GM18519 (cell line): Measurements from ENCODE around the gene SDHAF1.
"Not testable (repeated sequence)": the region's sequence is repeated elsewhere in the genome, so short reads cannot be mapped to it uniquely, and the experiment has no call there.

Experiments used
- ATAC-seq: cut with Tn5 transposase; IDR thresholded peaks from one replicate; pipeline ENCODE4 v1.9.1; 2021; ENCODE audit warnings: mild to moderate bottlenecking, moderate library complexity; ENCODE audit not compliant: unreplicated experiment, low FRiP score

SDHAF1 gene, protein sequence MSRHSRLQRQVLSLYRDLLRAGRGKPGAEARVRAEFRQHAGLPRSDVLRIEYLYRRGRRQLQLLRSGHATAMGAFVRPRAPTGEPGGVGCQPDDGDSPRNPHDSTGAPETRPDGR

DNA sequence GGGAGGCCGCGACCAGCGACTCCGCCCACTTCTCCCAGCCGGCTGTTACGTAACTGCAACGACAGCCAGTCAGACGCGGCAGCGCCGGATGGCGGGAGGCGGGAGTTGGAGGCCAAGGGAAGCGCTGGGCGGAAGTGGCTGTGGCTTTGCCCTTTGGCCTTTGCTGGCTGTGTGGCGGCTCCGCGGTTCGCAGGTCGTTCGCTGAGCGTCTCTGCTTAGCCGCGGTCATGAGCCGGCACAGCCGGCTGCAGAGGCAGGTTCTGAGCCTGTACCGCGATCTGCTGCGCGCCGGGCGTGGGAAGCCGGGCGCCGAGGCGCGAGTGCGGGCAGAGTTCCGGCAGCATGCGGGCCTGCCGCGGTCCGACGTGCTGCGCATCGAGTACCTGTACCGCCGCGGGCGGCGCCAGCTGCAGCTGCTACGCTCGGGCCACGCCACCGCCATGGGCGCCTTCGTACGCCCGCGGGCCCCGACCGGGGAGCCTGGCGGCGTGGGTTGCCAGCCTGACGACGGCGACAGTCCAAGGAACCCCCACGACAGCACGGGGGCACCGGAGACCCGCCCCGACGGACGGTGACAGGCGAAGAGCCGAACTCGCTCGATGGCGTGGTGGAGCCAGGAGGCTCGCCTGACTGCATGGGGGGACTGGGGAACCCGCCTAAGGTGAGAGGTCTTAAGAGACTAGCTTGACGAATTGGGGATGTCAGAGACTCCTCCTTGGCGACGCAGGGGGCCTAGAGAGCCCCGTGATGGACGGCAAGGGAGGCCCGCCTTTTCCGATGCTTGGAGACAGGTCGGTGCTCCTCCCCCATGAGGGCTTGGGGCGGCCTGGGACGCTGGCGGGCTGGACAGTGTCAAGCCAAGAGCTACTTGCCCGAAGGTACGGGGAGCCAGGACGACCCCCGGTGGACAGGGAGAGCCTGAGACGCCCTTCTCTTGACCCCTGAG lies at the start of gene SDHAF1:
TSS of gene SDHAF1 (plus strand) at position 141 of the 946 bp plus-strand sequence. CDS start at position 228, 87 bp downstream.
- ATAC-seq: peak; percentile 70

DNA sequence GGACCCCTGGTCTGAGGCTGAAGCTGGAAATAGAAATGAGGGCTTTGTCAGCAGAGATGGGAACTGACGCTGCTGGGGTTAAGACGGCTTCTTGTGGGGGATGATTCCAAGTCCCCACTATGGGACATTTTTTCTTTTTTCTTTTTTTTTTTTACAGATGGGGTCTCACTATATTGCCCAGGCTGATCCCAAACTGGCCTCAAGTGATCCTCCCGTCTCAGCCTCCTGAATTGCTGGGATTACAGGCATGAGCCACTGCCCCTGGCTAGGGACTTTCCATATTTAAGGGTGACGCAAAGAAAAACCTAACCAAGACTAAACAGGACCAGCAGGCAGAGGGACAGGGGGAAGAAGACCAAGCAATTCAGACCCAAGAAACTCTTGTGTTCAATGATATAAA lies 48.8 kb upstream of the SDHAF1 start:
- no peak for ATAC-seq

DNA sequence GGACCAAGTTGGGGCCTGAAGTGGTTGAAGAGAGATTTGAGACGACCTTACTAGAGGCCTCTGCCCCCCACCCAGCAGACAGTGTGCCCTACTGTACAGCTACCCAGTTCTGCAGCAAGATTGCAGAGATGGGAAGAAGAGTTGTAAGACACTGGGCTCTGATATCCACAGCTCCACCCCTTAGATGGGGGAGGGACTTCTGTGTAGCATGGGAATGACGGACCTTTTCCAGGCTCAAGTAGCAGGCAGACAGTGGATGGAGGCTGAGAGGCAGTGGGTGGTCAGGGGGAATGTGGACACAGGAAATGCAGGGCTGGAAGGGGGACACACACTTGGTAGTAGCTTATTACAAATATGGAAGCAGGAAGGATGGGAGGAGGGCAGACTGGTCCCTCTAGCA lies 45.9 kb upstream of the SDHAF1 start:
- ATAC-seq: no peak

DNA sequence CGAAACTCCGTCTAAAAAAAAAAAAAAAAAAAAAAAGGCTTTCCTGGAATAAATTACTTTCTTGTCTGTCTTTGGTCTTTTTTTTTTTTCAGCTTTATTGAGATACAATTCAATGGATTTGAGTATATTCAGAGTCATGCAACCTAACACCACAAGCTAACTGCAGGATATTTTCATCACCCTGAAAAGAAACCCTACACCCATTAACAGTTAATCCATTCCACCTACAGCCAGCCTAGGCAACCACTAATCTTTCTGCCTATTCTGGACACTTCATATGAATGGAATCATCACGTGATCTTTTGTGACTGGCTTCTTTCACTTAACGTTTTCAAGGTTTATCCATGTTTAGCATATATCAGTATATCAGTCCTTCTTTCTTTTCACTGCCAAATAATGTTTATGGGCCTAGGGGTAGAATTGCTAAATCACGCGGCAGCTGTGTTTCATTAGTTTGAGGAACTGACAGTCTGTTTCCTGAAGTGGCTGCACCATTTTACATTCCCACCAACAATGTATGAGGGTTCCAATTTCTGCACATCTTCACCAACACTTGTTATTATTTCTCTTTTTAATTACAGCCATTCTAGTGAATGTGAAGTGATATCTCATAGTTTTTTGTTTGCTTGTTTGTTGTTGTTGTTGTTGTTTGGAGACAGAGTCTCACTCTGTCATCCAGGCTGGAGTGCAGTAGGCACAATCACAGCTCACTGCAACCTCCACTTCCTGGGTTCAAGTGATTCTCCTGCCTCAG lies 38.9 kb upstream of the SDHAF1 start:
- ATAC-seq: no peak

DNA sequence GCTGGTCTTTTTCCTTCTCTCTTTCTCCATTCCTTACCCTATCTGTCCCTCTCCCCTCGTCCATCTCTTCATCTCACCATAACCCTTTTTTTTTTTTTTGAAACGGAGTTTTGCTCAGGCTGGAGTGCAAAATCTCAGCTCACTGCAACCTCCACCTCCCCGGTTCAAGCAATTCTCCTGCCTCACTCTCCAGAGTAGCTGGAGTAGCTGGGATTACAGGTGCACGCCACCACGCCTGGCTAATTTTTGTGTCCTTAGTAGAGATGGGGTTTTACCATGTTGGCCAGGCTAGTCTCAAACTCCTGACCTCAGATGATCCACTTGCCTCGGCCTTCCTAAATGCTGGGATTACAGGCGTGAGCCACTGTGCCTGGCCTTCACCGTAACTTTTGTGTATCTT lies 37.6 kb upstream of the SDHAF1 start:
- ATAC-seq: not testable (repeated sequence)

DNA sequence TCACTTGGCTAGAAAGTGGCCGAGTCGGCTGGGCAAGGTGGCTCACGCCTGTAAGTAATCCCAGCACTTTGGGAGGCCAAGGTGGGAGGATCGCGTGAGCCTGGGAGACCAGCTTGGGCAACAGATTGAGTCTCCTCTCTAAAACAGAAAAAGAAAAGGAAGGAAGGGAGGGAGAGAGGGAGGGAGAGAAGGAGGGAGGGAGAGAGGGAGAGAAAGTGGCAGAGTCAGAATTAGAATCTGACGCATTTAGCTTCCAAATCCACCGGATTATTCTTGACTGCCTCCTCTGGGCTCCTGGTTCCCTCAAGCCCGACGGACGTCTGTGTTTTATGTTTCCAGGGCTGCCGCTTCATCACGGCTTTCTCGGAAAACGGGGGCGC lies 36.3 kb upstream of the SDHAF1 start:
- ATAC-seq: no peak

DNA sequence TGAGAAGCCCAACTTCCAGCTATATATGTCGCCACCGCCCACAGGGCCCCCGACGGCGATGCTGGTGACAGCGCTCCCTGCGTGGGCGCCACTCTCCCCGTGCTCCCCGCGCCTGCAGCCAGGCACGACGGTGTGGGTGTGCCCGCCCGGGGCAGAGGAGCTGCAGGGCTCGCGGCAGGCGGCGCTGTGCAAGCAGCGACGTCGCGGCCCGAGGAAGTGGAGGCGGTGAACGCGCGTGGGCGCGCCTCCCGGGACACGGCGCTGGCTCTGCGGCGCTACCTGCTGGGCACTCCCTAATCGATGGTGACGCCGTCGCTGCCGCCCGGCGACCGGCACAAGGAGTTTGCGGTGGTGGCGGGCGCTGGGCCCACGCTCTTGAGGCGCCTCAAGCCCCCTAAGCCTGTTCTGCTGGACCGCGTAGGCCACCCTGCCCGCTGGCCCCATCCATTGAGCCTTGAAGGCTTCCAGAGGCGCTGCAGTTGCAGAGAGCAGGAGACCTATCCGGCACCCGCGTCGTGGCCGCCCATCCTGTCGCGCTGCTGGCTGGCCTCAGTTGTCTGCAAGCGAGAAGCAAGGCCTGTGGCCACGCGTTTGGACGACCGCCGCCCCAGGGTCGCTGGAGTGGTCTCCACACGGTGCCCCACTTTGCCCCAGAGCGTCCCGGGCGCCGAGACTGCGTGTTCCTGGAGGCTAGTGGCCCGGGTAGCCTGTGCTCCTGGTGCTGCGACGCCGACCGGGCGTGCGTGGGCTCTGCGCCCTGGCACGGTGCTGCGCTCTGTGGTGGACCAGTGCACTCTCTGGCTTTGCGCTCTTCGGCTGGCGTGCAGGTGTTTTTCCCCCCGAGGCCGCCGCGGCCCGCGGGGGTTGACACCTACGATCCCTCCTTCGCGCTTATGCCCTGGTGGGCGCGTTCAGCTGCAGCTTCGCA lies 35.7 kb upstream of the SDHAF1 start:
- ATAC-seq: no peak

DNA sequence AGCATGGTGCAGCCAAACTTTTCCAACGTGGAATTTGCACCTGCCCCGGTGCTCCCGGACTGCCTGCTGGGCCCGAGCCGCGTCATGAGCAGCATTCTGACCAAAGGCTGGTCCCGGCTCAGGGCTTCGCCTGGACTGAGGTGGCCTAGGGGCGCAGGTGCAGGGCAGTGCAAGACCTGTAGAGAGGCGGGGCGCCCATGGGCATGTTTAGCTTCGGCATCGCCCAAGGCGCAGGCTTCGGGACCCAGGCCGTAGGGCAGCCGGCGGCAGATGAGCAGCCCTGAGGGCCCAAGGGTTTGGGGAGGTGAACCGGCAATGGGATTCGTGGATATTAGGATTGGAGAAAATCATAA lies 35.0 kb upstream of the SDHAF1 start:
- ATAC-seq: no peak

DNA sequence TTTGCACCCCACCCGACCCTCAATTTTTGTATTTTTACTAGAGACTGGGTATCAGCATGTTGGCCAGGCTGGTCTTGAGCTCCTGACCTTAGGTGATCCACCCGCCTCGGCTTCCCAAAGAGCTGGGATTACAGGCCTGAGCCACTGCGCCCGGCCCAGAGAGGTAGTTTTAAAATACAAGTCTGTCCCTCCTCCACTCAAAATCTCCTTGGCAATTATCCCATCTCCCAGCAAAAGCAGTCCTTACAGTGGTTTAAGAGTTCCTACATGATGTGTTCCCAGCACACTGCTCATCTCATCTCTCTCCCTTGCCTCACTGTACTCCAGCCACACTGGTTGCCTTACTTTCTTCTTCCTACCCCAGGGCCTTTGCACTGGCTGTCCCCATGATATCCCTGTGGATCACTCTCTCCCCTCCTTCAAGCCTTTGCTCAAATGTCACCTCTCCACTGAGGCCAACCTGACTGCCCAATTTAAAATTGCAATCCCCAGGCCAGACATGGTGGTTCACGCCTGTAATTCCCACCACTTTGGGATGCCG lies 34.5 kb upstream of the SDHAF1 start:
- no peak for ATAC-seq

DNA sequence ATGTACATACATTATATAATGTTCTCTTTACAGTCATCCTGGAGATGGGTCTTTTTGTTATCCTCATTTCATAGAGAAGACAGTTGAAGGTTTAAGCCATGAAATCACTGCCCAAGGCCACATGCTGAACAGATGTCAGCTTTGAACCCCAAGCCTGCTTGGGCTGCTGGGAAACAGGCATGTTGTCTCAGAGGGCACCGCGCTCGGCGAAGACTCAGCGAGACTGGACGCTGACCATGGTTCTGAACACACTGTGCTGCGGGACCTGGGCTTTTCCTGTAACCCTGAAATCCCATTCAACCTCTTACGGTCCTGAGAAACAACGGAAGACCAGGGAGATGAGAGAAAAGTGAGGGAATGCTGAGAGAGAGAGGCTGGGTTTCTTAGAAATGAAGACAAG lies 31.5 kb upstream of the SDHAF1 start:
- no peak for ATAC-seq

DNA sequence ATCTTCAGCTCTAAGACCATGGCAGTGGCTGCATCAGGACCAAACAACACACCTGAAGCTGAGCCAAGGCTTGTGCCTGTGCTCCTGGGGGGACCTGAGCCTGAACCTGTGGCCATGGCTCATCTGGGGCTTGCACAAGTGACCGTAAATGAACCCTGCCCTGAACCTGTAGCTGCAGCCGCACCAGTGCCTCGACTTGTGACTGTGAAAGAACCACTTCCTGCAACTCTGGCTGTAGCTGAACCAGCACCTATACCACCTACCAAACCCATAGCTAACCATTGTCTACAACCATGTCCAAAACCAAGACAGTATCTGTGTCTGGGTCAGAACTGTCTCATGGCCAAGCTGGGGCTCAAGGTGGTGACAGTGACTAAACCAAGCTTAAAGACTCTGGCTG lies 28.2 kb upstream of the SDHAF1 start:
- ATAC-seq: no peak

DNA sequence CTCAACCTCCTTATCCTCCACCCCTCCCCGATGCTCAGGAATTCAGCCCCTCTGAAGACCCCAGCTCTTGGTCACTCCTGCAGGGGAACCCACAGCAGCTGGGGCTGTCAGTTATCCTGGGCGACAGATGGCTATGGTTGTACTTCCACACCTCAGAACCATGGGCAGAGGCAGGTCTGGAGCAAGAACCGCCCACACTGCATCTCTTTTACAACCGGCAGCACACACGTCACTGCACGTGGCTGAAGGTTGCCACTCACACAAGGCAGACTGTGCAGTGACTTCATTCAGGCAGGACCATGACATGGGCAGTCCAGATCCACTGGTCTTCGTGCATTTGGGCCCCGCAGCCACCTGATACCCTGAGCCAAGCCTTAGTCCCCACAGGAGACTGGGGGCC lies 21.5 kb upstream of the SDHAF1 start:
- ATAC-seq: no peak

DNA sequence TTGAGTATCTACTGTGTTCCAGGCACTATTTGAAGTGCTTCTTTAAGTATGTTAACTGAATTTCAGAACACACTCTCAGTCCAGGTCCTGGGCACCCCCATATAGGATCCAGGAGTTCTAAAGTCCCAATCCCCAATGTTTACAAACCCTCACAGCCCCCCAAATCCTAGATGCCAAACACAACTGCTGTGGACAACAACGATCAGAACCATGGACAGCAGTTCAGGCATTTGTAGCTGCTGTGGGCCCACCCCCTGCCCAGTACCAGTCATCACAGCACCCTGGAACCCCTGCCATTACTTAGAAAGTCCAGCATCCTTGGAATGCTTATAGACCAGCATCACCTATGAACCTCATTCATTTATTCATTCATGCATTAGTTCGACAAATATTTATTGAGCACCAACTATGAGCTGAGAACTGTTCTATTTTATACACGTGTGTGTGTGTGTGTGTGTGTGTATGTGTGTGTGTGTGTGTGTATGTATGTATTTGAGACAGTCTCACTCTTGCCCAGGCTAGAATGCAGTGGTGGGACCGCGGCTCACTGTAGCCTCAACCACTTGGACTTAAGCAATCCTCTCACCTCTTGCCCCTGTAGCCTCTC lies 19.3 kb upstream of the SDHAF1 start:
- ATAC-seq: no peak

DNA sequence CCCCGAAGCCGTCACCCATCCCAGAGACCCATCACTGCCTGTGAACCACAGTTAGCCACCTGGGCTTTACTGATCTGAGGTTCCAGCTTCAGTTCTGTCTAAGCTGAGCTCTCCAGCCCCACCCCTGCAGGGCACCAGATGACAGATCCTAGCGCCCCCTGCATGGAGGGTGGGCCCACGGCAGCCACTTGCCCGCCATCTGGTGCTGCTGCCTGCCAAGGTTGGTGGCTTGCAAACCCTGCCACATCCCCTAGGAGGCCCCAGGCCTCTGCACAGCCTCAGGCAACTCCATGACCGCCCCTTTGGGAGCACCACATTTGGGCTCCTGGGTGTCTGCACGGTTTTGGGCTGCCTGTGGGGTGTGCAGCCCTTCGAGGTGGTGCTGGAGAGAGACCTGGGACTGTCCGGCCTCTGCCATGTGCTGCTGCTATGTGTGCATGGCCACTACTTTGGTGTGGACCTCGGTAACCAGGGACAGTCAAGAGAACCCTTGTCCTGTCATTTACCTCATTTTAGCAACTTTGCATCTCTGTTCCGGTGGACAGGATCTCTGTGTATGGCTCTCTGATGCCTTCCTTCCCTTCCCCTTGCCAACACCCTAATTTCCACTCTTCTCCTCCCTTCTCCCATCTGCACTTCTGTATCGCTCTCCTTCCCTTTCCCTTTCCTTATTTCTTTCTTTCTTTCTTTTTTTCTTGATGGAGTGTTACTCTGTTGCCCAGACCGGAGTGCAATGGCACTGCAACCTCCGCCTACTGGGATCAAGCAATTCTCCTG lies 17.4 kb upstream of the SDHAF1 start:
- ATAC-seq: no peak

DNA sequence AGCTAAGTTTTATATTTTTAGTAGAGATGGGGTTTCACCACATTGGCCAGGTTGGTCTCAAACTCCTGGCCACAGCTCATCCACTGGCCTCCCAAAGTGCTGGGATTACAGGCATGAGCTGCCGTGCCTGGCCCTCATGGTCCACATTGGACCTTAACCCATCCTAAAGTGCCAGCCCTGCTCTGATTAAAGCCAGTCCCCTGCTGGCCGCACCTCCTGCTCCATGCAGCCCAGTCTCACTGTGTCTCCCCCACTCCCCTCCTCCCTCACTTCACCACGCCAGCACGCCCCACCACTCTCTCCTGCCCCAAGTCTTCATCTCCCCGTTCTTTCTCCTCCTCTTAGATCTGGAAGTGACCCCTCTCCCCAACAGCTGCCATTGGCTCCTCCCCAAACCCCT lies 16.7 kb upstream of the SDHAF1 start:
- ATAC-seq: no peak

DNA sequence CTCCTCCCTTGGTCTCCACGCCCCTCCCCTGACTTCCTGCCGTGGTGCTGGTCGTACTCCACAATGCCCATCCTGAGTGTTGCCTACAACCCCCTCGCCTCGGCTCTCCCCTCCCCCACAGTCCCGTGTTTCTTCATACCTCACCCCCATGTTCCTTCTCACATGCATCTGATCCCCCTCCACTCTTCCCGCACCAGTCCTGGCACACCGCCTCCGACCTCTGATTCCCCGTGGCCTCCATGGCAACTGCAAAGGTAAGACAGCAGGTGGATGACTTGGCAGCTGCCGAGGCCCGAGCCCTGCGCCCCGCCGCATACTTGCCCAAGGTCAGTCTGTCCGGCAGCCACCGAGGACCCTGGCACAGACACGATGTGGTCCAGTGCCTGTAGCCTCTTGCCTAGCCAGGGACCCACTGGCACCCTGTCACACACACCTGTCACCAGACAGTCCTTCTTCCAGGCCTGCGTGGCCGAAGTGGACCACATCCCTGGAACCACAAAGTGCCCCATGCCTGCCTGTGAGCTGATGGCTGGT lies 16.1 kb upstream of the SDHAF1 start:
- ATAC-seq: no peak

DNA sequence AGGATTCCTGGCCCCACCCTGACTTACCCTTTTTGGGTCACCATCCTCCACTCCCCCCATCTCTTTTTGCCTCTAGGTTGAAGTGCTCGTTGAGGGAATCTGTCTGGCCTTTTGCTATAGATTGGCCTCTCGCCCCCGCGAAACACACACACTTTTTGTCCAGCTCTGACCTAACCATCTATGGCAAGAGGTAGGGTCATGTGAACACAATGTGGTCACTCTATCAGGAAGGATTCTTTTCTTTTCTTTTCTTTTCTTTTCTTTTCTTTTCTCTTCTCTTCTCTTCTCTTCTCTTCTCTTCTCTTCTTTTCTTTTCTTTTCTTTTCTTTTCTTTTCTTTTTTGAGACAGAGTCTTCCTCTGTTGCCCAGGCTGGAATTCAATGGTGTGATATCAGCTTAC lies 14.0 kb upstream of the SDHAF1 start:
- not testable (repeated sequence) for ATAC-seq

DNA sequence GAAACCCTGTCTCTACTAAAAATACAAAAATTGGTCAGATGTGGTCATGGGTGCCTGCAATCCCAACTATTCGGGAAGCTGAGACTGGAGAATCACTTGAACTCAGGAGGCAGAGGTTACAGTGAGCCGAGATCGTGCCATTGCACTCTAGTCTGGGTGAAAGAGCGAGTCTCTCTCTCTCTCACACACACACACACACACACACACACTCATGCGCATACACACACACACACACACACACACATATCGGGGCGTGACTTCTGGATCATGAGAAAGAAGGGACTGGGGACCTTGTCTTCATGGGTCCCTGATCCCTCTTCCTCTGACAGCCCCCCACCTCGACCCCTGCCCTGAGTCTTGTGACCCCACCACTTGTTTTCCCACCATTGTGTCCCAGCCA lies 11.8 kb upstream of the SDHAF1 start:
- no peak for ATAC-seq

DNA sequence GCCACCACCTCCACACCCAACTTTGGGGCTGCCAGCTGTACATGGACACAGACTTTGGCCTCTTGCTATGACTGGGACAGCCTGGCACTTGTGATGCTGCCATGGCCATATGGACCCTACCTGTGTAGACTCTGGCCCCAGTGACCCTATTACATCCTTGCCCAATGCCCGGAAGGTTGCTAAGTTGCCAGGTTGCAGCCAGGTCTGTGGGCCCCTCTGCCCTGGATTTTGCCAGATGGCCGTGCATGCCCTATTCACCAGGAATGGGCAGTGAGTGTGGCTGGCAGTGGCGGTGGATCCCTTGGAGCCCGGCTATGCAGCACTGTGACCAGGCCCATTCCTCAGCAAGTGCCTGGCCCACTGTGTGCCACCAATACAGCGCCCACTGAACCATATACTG lies 8.9 kb upstream of the SDHAF1 start:
- ATAC-seq: no peak
